ENCODE results near the gene DRGX.

The DRGX gene

DNA sequence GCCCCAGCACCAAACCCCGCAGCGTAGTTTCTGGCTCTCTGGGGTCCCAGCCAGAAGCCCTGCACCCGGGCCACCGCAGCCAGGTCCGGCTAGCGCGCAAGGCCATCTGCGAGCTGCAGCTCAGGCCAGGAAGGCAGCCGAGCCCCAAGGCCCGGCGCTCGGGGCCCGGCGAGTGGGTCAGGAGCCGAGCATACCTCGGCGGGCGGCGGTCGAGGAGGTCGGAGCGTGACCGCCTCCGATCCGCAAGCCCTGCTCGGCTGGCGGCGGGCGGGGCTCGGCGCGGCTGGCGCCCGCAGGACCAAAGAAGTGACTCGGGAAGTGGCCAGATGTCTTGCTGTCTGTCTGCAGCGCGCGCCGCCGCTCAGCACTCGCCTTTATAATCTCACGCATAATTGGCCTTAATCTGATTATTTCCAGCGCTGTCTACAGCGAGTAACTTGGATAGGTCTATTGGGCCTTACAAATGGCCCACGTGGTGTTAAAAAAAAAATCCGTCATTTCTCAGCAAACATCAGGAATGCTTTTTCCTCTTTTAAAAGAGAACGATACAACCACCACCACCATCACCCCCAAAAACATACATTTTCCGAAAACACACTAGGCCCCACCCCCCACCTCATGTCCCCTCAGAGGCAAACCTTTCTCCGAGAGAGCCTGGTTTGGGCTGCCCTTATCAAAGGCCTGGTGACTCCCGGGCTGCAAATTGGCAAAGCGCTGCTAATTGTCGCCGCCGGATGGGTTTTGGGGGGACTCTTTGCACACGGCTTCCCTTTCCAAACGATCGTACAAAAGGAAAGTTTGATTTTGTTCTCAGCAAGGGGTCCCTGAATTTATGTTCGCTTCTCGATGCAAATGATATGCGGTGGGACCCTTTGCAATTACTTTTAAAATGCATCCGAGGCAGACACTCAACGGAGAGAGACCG is at the start of gene DRGX:
TSS of gene DRGX (minus strand) at position 349 of the 925 bp plus-strand sequence. CDS start 649 bp downstream, outside the sequence.
- in situ Hi-C loops (cut with MboI; ENCODE audit: low sequenced_read_pairs): no loop called here

DNA sequence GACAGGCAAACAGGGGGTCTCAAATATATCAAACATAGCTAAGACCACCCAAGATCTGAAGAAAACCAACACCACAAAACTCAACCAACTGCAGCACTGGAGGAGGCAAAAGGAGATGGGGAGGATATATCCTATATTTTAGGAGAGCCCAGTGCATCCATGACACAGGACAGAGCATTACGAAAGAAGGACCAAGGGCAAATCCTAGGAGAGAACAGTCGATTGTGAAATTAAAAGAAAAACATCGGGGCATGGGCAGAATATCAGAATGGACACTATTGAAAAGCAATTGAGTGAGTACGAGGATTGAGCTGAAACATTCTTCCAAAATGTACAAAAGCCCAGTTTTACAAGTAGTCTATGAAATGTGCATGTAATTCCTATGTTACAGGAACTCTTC is 48.5 kb upstream of the DRGX start:
- in situ Hi-C loops (cut with MboI; ENCODE audit: low sequenced_read_pairs): no loop called here

DNA sequence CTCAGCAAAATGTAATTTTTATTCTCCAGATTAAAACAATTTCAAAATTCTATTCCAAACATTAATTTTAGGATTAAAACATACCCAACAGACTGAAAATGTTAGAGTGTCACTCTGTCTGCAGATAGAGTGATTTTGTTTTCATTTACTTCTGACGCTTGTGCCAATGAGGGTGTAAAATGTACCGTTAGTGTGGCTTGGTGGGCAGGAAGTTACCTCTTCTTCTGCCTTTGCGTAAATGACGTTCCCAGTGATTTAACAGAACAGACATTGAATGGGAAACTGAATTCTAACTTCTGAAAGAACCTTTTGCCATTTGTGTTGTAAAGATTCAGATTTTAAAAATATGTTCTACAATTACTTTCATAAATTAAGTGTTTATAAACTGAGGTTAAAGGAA is 47.0 kb upstream of the DRGX start:
- in situ Hi-C loops (cut with MboI; ENCODE audit: low sequenced_read_pairs): no loop called here

DNA sequence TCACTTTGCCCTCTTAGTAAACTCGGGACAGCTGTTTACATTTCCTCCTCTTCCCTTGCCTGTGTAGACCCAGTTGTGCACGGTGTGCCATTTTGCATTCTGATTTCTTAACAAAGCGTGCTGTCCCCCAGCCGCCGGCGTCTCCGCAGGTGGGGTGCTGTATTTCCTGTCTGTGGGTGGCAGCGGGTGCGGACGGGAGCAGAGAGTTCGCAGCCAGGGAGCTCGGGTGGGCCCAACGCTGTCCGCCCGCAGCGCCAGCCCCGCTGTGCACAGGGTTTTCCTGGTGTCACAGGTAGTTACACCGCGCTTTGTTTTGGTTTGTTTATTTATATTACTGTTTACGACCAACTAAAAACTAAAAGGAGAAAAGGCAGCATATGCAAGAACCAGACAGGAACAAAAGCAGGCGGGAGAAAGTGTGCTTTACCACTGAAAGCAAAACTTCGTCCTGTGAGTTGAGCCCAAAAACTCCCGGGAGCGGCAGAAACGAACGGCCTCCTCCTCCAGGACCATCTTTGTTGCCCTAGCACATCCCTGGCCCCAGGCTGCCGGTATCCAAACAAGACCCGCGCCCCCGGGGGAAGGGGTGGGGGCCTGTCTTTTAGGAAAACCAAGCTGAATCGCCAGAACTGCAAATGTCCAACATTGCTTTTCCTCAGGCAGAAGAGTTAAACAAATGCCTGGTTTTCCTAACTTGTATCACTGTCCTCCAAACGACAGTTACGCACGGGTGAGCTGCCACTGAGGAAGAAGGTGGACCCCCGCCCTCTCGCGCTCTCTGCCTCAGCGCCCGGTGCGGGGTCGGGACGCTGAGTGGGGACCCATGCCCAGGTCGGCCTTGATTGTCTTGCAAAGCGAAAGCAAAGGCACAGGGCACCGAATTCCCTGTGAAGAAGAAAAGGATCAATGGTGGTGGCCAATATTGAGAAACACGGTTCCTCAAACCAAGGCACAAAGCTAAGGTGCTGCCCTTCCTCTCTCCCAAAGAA is 45.9 kb upstream of the DRGX start:
- in situ Hi-C loops (cut with MboI; ENCODE audit: low sequenced_read_pairs): no loop called here

DNA sequence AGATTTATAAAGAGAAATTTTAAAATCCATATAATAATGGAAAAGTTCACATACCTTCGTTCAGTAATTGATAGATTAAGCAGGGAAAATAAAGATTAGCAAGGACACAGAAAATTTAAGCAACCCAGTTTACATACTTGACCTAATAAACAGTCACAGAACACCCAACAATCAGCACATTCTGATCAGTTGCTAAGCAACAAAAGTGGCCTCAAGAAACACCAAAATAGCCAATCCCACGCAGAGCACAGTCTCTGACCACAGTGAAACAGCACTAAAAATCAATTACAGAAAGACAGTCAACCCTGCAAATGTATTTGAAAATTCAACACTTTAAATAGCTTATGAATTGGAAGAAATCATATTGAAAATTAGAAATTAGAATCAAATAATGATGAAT is 39.3 kb upstream of the DRGX start:
- in situ Hi-C loops (cut with MboI; ENCODE audit: low sequenced_read_pairs): no loop called here

DNA sequence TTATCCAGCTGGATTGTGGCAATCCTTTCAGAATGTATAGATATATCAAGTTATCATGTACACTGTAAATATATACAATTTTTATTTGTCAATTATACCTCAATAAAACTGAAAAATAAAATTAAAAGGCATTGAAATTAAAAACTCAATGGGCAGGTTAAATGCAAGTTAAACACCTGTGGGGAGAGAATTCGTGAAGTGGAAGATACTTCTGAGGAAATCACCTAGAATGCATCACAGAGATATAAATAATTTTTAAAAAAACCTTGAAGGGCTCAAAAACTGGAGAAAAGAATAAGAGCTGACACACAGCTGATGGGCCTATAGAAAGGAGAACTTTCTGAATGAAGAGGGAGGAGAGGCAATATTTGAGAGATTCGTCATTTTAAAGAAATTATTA is 37.2 kb upstream of the DRGX start:
- in situ Hi-C loops (cut with MboI; ENCODE audit: low sequenced_read_pairs): no loop called here

DNA sequence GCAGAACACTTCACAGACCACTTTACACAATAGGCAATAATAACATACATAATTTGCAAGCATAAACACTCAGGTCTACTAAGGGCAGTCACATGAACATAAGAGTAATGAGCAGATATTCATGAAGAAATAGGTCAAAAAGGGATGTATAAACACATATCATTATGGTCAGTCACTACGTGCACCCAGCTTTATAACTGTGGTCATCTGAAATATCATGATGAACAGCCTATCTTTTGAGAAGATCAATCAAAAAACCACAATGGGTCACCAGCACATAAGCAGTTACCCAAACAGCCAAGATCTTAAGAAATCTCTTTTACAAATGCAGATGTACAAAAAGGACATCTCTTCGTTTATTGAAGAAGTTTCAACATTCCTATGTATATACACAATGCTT is 35.5 kb upstream of the DRGX start:
- in situ Hi-C loops (cut with MboI; ENCODE audit: low sequenced_read_pairs): no loop called here

DNA sequence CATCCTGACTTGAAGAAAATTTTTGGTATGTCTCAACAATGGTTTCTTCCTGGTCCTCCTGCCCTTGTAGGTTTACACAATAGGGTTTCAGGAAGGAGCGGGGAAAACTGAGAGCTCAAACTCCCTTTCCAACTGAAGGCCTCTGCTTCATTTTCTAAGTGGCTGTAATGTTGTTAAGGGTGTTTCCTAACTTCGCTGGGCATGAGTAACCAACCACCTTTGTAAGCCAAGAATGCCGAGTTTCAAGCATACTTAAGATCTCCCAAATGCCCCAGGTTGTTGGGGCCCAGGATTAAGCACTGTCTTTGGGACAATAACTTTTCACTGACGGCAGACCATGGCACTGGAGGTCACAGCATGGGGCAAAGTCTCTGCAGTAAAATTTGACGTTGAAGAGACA is 33.6 kb upstream of the DRGX start:
- in situ Hi-C loops (cut with MboI; ENCODE audit: low sequenced_read_pairs): no loop called here

DNA sequence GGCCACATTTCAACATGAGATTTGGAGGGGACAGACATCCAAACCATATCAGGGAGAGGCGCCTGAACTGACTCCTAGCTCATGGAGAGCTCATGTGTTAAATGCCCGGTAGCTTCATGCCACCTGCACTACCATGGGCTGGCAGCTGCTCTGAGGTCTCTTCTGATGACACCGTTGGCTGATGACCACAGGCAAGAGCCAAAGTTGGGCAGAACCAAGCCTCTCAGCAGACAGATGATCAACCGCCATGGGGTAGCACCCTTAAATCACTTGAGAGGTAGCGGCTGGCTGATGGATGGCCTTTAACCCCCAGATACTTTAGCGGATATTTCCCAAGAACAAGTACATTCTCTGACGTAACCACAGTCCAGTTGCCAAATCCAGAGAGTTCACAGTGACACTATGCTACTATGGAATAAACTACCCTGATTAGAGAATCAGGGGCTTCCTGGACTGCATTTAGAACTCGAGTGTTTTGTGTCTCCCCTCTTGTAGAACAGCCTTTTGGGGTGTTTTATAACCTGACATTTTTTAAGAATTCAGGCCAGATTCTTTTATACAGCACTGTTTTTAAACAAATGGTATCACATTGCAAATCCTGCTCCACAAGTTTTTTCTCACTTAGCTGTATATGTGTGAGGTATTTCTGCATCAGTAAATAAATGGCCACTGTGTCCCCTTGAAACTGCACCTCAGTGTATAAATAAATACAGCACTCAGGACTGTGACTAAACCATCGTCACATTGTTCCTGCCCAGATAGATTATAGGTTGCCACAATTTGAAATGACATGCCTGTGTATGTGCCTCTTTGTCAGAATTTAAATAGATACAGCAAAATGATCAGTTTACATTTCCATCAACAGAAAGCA is 30.8 kb upstream of the DRGX start:
- in situ Hi-C loops (cut with MboI; ENCODE audit: low sequenced_read_pairs): no loop called here

DNA sequence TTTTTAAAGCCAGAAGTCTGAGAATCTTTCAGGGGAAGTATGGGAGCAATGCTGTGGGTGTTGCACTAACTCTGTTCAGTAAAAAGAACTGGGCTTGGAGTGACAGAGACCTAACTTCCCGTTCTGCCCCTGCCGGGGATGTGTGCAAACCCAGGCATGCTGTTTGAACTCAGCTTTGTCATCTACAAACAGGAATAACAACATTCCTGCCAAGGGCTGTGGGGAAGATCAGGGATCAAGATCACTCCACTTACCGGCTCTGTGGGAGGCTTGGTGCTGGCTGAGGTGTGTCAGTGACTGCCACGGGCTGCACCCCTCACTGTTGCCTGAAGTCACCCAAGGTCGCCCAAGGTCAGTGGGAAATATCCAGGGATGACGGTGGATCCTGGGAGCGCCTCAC is 23.1 kb upstream of the DRGX start:
- in situ Hi-C loops (cut with MboI; ENCODE audit: low sequenced_read_pairs): no loop called here

DNA sequence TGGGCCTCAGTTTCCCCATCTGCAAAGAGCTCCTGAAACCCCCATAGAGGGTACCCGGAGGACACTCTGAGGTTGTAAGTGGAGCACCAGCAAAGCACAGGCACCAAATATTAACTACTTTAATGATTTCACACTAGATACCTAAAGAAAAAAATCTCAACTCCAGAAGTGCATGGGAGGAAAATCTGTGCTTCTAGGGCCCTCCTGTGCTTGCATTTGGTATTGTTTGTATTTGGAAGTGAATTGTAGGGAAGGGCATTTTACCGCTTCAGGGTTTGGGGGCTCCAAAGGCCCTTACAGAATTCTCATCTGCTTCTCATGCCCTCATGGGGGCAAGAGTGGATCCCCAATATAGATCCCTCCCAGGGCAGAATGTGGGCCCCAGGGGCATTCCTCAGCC is 22.4 kb upstream of the DRGX start:
- in situ Hi-C loops (cut with MboI; ENCODE audit: low sequenced_read_pairs): no loop called here

DNA sequence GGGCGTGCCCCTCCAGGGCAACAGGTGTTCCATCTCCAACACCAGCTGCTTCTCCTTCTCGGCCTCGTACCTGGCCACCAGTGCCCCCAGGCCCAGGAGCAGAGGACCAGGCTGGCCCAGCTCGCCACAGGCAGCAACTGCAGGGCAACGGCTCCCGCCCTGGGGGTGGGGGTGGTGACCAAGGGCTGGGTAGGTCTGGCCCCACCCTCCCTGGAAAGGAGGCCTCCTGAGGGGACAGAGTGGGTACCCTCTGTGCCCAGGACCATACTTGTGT is 22.1 kb upstream of the DRGX start:
- in situ Hi-C loops (cut with MboI; ENCODE audit: low sequenced_read_pairs): no loop called here

DNA sequence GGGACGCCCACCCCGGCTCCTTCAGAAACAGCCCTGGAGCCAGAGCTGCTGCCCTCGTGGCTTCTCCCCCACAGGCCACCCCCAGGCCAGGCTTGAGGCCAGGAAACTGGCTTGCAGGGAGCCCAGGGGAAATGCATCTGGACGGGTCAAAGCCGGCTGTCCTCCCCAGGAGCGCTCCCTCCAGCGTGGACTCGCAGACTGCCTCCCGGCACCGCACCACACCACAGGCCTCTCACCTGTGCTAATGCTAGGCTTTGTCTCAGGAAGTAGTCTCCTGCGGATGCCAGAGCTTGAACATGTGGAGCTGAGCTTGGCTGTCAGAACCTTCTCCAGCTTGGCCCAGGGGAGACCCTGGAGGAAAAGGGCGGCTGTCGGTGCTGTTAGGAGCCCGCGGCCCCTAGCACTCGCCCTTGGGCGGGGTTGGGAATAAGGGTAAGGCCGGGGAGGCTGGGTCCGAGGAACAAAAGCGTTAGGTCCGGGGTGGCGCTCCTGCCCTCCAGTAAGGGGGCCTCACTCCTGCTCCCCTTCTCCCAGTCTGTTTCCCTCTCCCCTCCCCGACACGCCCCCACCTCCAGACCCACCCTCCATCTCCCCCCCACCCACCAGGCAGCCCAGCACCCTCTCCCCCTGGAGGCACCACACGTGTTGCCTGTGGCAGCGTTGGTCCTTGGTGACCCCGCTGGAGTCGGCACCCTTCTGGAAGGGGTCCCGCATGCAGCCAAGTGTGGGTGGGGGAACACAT is 21.6 kb upstream of the DRGX start:
- in situ Hi-C loops (cut with MboI; ENCODE audit: low sequenced_read_pairs): no loop called here

DNA sequence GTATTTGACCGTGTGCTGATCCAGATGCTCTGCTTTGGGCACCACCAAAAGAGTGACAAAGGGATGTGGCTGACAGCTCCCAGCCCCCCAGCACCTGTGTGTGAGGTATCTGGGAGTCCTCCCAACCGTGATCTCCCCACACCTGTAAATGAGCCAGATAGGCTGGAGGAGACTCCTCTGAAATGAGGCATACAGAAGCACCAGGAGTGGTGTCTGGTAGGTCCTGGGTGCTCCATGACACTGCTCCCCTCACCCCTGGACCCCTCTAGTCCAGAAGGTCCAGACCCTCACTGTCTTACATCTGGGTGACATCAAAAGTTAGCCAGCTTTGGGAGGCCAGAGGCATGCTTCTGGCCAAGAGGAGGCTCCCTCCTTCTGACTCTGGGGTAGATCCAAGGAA is 20.0 kb upstream of the DRGX start:
- in situ Hi-C loops (cut with MboI; ENCODE audit: low sequenced_read_pairs): no loop called here

DNA sequence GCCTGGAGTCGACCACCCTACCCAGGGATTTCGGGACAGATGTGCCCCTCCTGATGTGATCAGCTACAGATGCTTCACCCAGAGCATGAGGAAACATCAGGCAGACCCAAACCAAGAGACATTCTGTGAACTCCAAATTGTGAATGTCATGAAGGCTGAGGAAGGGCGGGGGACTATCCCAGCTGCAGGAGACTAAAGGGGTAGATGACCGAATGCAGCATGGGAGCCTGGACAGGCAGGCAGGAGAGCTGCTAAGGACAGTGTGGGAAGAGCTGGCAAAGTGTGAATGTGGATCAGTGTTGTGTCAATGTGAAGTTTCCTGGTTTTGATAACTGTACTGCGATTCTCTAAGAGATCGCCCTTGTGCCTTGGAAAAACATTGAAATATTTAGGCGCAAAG is 19.2 kb upstream of the DRGX start:
- in situ Hi-C loops (cut with MboI; ENCODE audit: low sequenced_read_pairs): no loop called here

DNA sequence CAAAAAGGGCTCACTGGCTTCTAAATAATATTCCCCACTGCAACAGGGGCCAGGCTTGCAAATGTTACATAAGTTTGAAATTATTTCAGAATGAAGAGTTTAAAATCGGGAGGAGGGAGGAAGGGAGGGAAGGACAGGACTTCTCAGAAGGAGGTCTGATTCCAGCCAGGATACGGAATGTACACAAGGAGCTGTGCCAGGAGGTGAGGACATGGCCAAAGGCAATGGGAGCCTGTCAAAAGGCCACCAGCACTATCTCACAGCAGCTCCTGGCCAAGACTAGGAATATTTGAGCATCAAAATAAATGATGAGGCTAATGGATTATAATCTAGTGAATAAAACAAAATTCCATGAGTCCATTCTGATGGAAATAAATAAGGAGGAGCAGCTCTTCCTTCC is 18.6 kb upstream of the DRGX start:
- in situ Hi-C loops (cut with MboI; ENCODE audit: low sequenced_read_pairs): no loop called here

DNA sequence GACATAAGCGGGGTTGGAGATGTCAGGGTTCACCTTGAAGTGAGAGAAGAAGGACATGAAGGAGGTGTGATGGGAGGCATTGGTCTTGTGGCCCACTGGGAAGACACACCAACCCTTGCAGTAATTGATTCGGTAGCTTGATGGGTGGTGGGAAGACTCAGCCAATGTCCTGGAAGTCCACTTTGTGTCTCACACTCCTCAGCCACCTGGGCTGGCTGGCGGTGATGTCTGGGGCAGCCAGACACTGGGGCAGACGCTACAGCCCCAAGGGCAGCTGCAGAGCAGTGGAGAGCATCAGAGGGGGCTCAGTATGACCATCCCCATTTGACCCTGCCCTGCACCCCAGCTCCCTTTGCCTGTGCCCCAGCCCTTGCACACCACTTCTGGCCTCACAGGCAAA is 16.7 kb upstream of the DRGX start:
- in situ Hi-C loops (cut with MboI; ENCODE audit: low sequenced_read_pairs): no loop called here

DNA sequence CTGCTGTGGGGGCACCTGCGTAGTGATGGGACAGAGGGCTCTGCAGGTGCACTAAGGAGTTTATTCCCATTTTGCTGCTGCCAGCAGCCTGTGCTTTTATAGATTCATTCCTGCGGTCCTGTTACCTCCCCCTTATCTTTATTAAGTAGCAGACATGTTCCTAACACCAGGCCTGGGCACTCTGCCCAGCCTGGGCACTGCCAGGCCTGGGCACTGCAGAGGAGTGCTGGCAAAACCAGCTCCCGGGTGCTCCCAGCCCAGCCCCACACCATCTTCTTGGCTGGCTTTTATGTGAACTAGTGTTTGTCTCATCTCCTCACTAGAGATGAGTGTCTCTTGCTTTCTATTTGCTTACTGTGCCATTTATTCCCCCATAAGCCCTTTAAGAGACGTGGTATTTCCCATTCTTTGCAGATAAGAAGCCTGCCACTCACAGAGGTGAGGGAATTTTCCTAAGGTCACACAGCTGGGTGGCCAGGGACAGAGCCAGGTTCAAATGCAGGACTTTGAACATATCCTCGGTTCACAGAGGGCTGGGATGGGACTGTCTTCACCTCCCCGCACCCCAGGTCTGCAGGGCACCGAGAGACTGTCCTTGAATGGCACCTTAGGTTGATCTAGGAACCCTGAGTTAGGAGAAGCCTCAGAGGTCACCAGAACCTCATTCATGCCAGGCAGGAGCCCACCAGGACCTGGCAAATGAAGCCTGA is 14.6 kb upstream of the DRGX start:
- in situ Hi-C loops (cut with MboI; ENCODE audit: low sequenced_read_pairs): no loop called here

DNA sequence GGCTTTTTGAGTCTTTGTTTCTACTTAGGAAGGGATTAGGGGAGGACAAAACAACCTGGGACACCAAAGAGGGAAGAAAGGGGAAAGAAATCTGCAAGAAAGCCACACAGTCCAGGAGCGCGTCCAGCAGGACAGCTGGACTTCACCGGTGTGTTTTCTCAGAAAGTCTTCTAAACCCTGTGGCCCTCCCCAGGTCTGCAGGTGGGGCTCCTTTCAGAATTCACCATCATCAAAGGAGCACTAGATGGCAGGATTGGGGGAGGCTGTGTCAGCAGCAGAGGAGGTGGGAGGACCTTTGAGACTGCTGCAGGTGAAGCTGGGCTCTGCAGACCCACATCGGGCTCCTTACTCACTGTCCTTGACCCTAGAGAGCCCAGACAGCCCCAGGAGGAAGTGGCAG is 13.9 kb upstream of the DRGX start:
- in situ Hi-C loops (cut with MboI; ENCODE audit: low sequenced_read_pairs): no loop called here
